Femur (tissue), 1 donor: ENCODE results near the gene NHEJ1.
"Not testable (repeated sequence)": the region's sequence is repeated elsewhere in the genome, so short reads cannot be mapped to it uniquely, and the experiment has no call there.

ENCODE experiments used
- DNase-seq: peaks from one replicate; pipeline ENCODE4 v3.0.0-alpha.2; 2017

Gene NHEJ1

GRCh38 chr2:219160186-219161017, at the start of gene NHEJ1:
Gene NHEJ1 (minus strand): TSS chr2:219160815. CDS start chr2:219158362, 2,453 bp downstream.
- DNase-seq: peak; percentile 96

GRCh38 chr2:219209236-219210195, 48.9 kb upstream of the NHEJ1 start:
- DNase-seq: peak; percentile 18

GRCh38 chr2:219207884-219208740, 47.5 kb upstream of the NHEJ1 start:
- DNase-seq: peak; percentile 22

GRCh38 chr2:219207134-219207883, 46.7 kb upstream of the NHEJ1 start:
- DNase-seq: no peak

GRCh38 chr2:219206328-219207133, 45.9 kb upstream of the NHEJ1 start, which contains the start of gene ZFAND2B:
Gene ZFAND2B (plus strand): TSS chr2:219206782. CDS start chr2:219206988, 206 bp downstream.
- peak; percentile 96 for DNase-seq

- DNase-seq: no peak
These were observed 45.3 kb upstream of the NHEJ1 start for GRCh38 chr2:219205981-219206327.

GRCh38 chr2:219205165-219205538, 44.5 kb upstream of the NHEJ1 start:
- no peak for DNase-seq

- DNase-seq: no peak
These were observed 44.0 kb upstream of the NHEJ1 start for GRCh38 chr2:219204425-219205164.

- not testable (repeated sequence) for DNase-seq
These were observed 40.7 kb upstream of the NHEJ1 start for GRCh38 chr2:219201331-219201730.

GRCh38 chr2:219200502-219201326, 40.1 kb upstream of the NHEJ1 start:
- DNase-seq: not testable (repeated sequence)

GRCh38 chr2:219199470-219200211, 39.0 kb upstream of the NHEJ1 start:
- no peak for DNase-seq

- DNase-seq: no peak
These were observed 38.4 kb upstream of the NHEJ1 start for GRCh38 chr2:219198974-219199373.

GRCh38 chr2:219197388-219197787, 36.8 kb upstream of the NHEJ1 start:
- DNase-seq: no peak

GRCh38 chr2:219186754-219187456, 26.3 kb upstream of the NHEJ1 start:
- DNase-seq: no peak

GRCh38 chr2:219184121-219184520, 23.5 kb upstream of the NHEJ1 start:
- no peak for DNase-seq

GRCh38 chr2:219183151-219183772, 22.6 kb upstream of the NHEJ1 start:
- no peak for DNase-seq
